Jurkat, Clone E6-1 (cell line): Measurements from ENCODE around the gene KCNQ2.

Experiments used
- DNase-seq: peaks from one replicate; pipeline ENCODE4 v3.0.0-alpha.2; 2011; ENCODE audit warnings: low read depth, low spot score
- H3K4me3 ChIP-seq: 2 replicates; pipeline ENCODE4 v1.5.1; 2011; ENCODE audit warnings: mild to moderate bottlenecking, low read length, control low read depth, moderate library complexity

Gene KCNQ2

DNA sequence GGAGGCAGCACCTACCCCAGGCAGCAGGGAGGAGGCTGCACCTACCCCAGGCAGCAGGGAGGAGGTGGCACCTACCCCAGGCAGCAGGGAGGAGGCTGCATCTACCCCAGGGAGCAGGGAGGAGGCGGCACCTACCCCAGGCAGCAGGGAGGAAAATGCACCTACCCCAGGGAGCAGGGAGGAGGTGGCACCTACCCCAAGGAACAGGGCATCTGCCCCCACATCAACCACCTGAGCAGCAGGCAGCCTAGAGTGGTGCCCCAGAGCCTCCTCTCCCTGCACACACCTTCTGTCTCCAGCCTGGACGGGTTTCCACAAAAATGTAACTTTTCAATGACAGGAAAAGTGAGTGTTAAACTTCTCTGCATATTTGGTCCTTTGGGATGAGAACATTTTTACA, 10.2 kb downstream of the KCNQ2 start:
- no peak for DNase-seq
- no peak overlapping the region for H3K4me3 ChIP-seq

GRCh38 chr20:63461104-63461763, 11.2 kb downstream of the KCNQ2 start:
- no peak overlapping the region for H3K4me3 ChIP-seq
- no peak for DNase-seq

- no peak for DNase-seq
- H3K4me3 ChIP-seq: no peak overlapping the region
Observed at GRCh38 chr20:63459070-63459380, 13.4 kb downstream of the KCNQ2 start.

DNA sequence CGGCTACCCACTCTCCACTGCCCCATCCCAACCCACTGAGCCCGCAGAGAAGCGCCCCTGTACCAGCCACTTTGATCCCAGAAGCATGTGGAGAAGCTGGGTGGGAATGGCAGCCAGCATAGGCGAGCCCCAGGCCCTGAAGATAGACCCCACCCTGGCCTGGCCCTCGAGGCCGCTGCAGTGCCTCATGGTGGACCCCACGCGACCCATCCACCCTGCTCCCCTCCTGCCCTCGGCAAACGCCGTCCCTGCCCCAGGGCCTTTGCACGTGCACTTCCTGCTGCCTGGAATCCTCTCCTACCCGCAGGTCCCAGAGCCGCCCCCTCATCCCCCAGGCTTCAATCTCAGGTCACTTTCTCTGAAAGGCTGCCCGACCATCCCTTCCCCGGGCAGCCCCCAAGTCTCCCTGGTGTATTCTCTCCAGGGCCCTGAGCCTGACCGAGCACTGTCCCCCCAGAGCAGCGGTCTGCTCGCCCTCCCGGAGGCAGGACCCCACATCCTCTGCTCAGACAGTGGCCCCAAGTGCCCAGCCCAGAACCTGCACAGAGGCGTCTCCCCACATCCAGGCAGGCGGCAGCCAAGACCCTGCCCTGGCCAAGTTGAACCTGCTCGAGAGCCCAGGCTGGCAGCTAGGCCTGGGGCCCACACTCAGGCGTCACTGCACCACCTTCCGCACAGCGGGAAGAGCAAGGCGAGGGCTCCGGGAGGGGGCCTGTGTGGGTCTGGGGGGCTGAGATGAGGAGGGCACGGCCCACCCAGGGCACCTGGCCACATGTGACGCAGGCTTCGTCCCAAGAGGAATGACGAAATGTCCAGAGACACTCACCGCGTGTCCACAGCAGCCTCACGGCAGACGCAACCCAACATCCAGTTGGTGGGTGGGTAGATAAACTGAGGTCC, 14.0 kb downstream of the KCNQ2 start:
- no peak overlapping the region for H3K4me3 ChIP-seq
- DNase-seq: no peak

DNA sequence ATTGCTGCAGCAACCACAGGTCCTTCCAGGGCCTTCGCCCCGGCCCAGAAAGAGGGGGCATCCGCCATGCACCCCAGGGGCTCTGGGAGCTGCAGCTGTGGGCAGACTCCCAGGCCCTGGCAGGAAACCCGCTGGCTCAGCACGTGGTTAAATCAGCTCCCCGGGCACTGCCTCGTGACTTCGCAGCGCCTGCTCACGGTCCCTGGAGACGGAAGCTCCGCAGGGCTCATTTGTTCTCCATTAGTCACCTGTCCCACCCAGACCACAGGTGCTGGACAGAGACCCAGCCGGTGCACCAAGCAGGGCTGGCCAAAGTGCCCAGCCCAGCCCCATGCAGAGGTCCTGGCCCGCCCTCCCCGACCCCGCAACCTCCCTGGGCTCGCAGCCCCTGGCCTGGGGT, 14.7 kb downstream of the KCNQ2 start:
- no peak overlapping the region for H3K4me3 ChIP-seq
- DNase-seq: no peak

DNA sequence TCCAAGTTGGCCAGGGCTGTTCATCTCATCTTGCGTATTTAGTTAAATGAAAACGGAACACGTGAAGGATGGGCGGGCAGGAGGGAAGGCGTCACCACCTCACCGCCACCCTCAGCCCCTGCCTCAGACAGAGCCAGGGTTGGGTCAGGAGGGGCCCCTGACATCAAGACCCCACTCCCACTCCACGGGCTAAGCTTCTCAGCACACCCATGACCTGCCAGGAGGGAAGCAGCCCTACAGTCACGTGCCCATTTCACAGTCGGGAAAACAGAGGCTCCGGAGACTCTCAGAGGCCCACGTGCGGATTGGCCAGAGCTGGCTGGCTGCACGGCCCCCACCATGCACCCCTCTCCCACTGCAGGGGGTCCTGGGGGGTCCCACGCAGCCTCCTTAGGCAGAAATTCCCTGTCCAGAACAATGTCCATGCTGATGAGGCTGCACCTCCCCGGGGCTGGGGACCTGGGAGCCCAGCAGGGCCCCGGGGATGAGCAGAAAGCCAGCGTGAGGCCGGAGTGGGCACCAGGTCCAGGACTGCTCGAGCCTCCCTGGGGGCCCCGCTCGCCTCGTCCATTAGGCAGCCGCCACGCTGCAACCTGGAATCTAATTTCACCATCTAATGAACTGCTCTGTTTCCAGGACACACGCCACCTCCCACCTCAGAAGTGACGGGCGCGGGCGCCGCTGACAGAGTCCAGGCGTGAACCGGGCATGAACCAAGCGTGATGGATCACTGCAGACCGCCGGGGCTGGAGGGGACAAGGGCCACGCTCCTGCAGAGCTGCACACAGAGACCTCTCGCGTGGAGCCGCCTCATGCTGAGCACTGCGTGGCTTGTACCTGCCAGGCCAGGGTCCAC, 15.8 kb downstream of the KCNQ2 start:
- no peak overlapping the region for H3K4me3 ChIP-seq
- no peak for DNase-seq

GRCh38 chr20:63455568-63455859, 16.9 kb downstream of the KCNQ2 start:
- no peak overlapping the region for H3K4me3 ChIP-seq
- no peak for DNase-seq

GRCh38 chr20:63454731-63455567, 17.5 kb downstream of the KCNQ2 start:
- H3K4me3 ChIP-seq: no peak overlapping the region
- no peak for DNase-seq

- DNase-seq: no peak
- no peak overlapping the region for H3K4me3 ChIP-seq
Observed at GRCh38 chr20:63452821-63453523, 19.5 kb downstream of the KCNQ2 start.

DNA sequence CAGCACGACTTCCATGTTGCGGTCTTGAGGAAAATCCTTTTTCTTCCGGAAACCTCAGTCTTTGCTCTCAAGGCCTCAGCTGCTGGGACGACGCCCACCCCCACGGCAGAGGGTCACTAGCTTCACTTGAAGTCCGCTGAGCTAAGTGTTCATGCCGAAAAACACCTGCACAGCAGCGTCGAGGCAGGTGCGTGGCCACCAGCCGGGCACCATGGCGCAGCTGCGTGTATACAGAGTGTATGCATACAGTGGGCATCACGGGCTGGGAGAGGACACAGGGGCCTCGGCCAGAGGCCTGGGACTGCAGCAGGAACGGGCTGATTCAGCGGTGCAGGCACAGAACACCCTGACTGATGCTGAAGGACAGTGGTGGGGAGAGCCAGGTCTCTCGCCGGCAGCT, 20.1 kb downstream of the KCNQ2 start:
- H3K4me3 ChIP-seq: no peak overlapping the region
- DNase-seq: no peak

- DNase-seq: no peak
- H3K4me3 ChIP-seq: no peak overlapping the region
Observed at GRCh38 chr20:63451821-63452220, 20.6 kb downstream of the KCNQ2 start.

GRCh38 chr20:63449796-63450730, 22.4 kb downstream of the KCNQ2 start:
- DNase-seq: no peak
- H3K4me3 ChIP-seq: no peak overlapping the region

GRCh38 chr20:63449025-63449424, 23.4 kb downstream of the KCNQ2 start:
- no peak overlapping the region for H3K4me3 ChIP-seq
- no peak for DNase-seq

DNA sequence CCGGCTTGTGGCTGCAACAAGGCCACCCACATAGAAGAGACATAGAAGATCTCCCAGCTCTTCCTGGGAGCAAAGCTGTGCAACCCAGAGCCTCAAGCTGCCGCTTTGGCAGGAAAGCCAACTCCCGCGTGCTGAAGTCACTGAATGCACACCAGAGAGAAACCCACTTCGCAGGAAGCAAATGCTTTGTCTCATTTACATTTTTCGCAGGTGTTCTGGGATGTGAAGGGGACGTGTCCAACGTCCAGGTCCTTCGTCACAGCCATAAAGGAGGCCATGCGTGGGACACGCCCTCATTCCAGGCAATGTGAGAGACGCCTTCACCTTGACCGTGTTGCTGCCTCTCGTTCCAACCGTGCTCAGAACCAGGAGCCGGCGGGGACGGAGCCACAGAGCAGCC, 24.4 kb downstream of the KCNQ2 start:
- no peak overlapping the region for H3K4me3 ChIP-seq
- no peak for DNase-seq

DNA sequence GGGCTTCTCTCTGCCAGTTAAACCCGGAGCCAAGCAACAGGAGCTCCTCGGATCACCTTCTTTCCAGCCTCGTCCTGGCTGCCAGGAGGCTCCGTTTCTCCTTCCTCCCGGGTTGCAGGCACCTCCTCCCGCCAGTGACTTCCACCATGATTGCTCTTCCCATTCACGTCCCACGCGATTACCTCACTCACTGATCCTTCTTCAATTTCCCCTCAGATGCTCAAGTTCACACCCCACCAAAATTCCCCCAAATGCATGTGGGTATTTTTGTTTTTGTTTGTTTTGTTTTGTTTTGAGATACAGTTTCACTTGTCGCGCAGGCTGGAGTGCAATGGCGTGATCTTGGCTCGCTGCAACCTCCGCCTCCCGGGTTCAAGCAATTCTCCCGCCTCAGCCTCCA, 25.1 kb downstream of the KCNQ2 start:
- H3K4me3 ChIP-seq: no peak overlapping the region
- no peak for DNase-seq

- DNase-seq: no peak
- H3K4me3 ChIP-seq: no peak overlapping the region
Observed at GRCh38 chr20:63446216-63447024, 26.0 kb downstream of the KCNQ2 start.
